Chondrocyte (in vitro differentiated cells): ENCODE data around the gene ABHD1. TPM values are rescaled to one million over a fixed set of nuclear protein-coding genes. Genes with fewer than 3 reads are reported as not detected.

Source experiments
- DNase-seq: peaks from one replicate; pipeline ENCODE4 v3.0.0; 2021; ENCODE audit warnings: mixed read lengths, low spot score
- H3K27ac Mint-ChIP-seq: one replicate; pipeline ENCODE4 v1.8.0; 2021; ENCODE audit warnings: mild to moderate bottlenecking, moderate library complexity, mixed read lengths; ENCODE audit not compliant: unreplicated experiment
- H3K27me3 Mint-ChIP-seq: 2 replicates; pipeline ENCODE4 v1.8.0; 2021; ENCODE audit warnings: low read depth, mixed read lengths
- H3K36me3 Mint-ChIP-seq: 2 replicates; pipeline ENCODE4 v1.8.0; 2021; ENCODE audit warnings: low read depth, mixed read lengths
- H3K4me1 Mint-ChIP-seq: 2 replicates; pipeline ENCODE4 v1.8.0; 2021; ENCODE audit warnings: low read depth, mild to moderate bottlenecking, mixed read lengths
- H3K4me3 Mint-ChIP-seq: one replicate; pipeline ENCODE4 v1.8.0; 2021; ENCODE audit warnings: mild to moderate bottlenecking, moderate library complexity, mixed read lengths; ENCODE audit not compliant: unreplicated experiment
- H3K9me3 Mint-ChIP-seq: 2 replicates; pipeline ENCODE4 v1.8.0; 2021; ENCODE audit warnings: low read depth, mixed read lengths
- total RNA-seq: library from RNA; stranded (reverse); gene quantifications from 3 replicates; pipeline ENCODE4 v1.2.1, GENCODE V29; 2021
- TF ChIP-seq, protein P1 (sequence below): fragments of 200-600 bp; sonication (generic); IDR thresholded peaks from 2 replicates; pipeline ENCODE4 v1.5.0; 2021; ENCODE audit warnings: antibody characterized with exemption, mild to moderate bottlenecking, moderate library complexity

Gene ABHD1
- total RNA-seq, 1 donor from 2014 or later, result 0.30 TPM

DNA sequence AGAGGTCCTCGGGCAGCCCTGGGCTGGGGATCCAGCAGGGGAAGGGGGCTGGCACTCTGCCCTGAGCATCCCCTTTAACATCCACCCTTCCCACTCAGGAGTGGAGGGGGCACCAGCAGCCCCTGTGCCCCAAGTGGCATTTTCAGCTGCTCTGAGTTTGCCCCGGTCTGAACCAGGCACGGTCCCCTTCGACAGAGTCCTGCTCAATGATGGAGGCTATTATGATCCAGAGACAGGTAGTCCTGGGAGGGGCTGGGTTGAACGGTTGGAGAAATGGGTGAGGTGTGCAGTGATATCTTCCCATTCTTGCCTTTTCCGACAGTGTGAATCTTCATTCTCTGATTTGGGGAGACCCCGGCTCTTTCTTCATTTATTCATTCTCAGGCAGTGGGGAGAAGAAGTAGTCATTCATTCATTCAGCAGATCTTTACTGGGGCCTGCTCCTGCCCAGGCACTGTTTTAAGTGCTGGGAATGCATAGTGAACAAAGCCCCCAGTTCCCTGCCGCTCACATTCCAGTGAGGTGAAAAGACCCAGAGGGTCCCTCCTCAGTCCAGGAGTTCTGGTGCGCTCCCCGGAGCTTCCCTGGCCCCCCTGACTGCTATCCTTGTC is 38.4 kb upstream of the ABHD1 start:
- Mint-ChIP-seq H3K27me3 (no peaks in the 10 kb centered on the region), H3K9me3 (no peaks in the 10 kb centered on the region), H3K4me1 (peaks cover 29% of the 10 kb centered on the region), H3K27ac (peak overlapping the region; percentile 91), H3K4me3 (peak overlapping the region; percentile 73), H3K36me3 (peaks cover 5% of the 10 kb centered on the region)
- TF ChIP-seq, protein P1, sequence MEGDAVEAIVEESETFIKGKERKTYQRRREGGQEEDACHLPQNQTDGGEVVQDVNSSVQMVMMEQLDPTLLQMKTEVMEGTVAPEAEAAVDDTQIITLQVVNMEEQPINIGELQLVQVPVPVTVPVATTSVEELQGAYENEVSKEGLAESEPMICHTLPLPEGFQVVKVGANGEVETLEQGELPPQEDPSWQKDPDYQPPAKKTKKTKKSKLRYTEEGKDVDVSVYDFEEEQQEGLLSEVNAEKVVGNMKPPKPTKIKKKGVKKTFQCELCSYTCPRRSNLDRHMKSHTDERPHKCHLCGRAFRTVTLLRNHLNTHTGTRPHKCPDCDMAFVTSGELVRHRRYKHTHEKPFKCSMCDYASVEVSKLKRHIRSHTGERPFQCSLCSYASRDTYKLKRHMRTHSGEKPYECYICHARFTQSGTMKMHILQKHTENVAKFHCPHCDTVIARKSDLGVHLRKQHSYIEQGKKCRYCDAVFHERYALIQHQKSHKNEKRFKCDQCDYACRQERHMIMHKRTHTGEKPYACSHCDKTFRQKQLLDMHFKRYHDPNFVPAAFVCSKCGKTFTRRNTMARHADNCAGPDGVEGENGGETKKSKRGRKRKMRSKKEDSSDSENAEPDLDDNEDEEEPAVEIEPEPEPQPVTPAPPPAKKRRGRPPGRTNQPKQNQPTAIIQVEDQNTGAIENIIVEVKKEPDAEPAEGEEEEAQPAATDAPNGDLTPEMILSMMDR, result no peak
- DNase-seq, result no peak

DNA sequence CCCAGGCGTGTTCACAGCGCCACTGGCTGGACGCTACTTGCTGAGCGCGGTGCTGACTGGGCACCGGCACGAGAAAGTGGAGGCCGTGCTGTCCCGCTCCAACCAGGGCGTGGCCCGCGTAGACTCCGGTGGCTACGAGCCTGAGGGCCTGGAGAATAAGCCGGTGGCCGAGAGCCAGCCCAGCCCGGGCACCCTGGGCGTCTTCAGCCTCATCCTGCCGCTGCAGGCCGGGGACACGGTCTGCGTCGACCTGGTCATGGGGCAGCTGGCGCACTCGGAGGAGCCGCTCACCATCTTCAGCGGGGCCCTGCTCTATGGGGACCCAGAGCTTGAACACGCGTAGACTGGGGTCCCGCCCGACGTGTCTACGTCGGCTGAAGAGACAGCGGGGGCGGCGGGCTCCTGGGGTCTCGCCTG is 37.9 kb upstream of the ABHD1 start:
- peak overlapping the region; percentile 73 for H3K4me3 Mint-ChIP-seq
- H3K9me3 Mint-ChIP-seq, result no peaks in the 10 kb centered on the region
- H3K36me3 Mint-ChIP-seq, result peaks cover 4% of the 10 kb centered on the region
- H3K27me3 Mint-ChIP-seq, result no peaks in the 10 kb centered on the region
- TF ChIP-seq, protein P1, result peak; percentile 73
- peak overlapping the region; percentile 91 for H3K27ac Mint-ChIP-seq
- no peak for DNase-seq
- peaks cover 24% of the 10 kb centered on the region for H3K4me1 Mint-ChIP-seq

DNA sequence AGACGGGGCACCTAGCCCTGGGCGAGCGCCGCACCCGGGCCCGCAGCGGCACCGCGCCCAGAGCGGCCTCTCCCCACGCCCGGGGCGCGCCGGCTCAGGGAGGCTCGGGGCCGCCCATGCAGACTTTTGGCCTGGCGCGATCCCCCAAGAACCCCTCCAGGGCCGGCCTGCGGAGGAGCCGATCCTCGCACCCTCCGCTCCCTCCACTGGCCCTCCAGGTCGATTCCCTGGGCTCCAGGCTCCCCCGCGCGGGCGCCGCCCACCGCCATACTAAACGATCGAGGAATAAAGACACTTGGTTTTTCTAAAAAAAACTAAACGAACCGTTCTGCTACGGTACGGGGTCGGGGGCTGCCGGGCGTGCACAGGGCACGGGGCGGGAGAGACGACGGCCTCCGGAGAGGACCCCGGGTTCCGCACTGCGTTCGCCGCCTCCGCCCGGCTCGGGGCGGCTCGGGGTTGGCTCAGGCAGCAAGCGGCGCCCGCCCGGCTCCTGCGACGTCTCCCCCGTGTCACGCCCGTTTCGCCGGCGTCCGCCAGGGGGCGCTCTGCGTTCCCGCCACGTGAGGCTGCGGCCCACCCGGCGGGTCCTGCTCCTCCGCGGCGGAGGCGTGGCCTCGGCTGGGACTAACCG is 37.4 kb upstream of the ABHD1 start:
- DNase-seq, result no peak
- Mint-ChIP-seq H3K9me3 (no peaks in the 10 kb centered on the region), H3K4me3 (peak overlapping the region; percentile 73), H3K4me1 (peaks cover 19% of the 10 kb centered on the region), H3K27me3 (no peaks in the 10 kb centered on the region), H3K27ac (peak overlapping the region; percentile 92), H3K36me3 (peaks cover 3% of the 10 kb centered on the region)
- TF ChIP-seq, protein P1, result peak; percentile 86

DNA sequence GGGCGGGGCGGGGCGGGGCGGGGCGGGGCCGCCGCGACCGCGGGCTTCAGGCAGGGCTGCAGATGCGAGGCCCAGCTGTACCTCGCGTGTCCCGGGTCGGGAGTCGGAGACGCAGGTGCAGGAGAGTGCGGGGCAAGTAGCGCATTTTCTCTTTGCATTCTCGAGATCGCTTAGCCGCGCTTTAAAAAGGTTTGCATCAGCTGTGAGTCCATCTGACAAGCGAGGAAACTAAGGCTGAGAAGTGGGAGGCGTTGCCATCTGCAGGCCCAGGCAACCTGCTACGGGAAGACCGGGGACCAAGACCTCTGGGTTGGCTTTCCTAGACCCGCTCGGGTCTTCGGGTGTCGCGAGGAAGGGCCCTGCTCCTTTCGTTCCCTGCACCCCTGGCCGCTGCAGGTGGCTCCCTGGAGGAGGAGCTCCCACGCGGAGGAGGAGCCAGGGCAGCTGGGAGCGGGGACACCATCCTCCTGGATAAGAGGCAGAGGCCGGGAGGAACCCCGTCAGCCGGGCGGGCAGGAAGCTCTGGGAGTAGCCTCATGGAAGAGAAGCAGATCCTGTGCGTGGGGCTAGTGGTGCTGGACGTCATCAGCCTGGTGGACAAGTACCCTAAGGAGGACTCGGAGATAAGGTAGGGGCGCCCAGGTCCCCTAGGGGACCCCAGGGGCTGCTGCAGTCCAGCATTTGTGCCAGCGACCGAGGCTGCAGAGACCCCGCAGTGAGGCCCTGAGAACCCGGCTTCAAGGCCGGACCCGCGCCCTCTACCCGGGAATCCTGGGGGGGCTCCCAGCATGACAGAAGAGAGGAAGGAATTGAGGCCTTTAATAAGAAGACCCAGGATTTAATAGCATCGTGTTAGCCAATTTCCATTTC is 36.7 kb upstream of the ABHD1 start, which contains the start of gene KHK:
Gene KHK (plus strand): TSS at position 49 of the 870 bp plus-strand sequence. CDS start 488 bp downstream, at position 537.
- H3K27ac Mint-ChIP-seq, result peak within 1 kb of the TSS; percentile 92
- TF ChIP-seq, protein P1, result peak; percentile 54
- H3K4me3 Mint-ChIP-seq, result peak within 1 kb of the TSS; percentile 73
- no peaks in the 10 kb centered on the region for H3K36me3 Mint-ChIP-seq
- H3K9me3 Mint-ChIP-seq, result no peaks in the 10 kb centered on the region
- no peak for DNase-seq
- H3K4me1 Mint-ChIP-seq, result peaks cover 14% of the 10 kb centered on the region
- no peaks in the 10 kb centered on the region for H3K27me3 Mint-ChIP-seq

DNA sequence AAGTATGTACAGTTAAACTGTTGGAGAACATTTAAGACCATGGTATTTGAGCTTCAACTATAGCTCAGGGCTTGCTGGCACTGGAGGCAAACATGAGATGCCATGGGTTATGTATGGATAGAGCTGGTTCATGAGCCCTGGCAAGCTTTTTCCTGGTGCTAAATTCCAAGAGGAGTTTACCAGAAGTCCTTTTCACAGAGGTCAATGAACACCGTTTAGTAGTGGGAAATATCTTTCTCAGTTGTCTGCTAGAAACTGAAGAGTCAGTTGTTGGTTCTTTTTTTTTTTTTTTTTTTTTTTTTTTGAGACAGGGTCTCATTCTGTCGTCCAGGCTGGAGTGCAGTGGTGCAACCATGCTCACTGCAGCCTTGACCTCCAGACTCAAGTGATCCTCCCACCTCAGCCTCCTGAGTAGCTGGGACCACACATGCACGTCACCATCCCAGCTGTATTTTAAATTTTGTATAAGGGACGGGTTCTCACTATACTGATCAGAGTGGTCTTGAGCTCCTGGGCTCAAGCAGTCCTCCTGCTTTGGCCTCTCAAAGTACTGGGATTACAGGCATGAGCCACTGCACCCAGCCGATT is 35.7 kb upstream of the ABHD1 start:
- no peak overlapping the region for H3K27ac Mint-ChIP-seq

More for the DNA sequence above, 35.7 kb upstream of the ABHD1 start:
- no peak for DNase-seq
- Mint-ChIP-seq H3K4me3 (no peak overlapping the region), H3K36me3 (no peaks in the 10 kb centered on the region), H3K4me1 (peaks cover 14% of the 10 kb centered on the region), H3K27me3 (no peaks in the 10 kb centered on the region), H3K9me3 (no peaks in the 10 kb centered on the region)
- TF ChIP-seq, protein P1, result no peak
